ENCODE results near the gene XPR1. TPM values are rescaled to one million over a fixed set of nuclear protein-coding genes. Genes with fewer than 3 reads are reported as not detected.
A peak's percentile ranks its signal among the peaks of the same experiment; 100 is the strongest.

The XPR1 gene
- total RNA-seq (ENCODE audit: insufficient read depth, low replicate concordance), result 11.6 TPM

DNA sequence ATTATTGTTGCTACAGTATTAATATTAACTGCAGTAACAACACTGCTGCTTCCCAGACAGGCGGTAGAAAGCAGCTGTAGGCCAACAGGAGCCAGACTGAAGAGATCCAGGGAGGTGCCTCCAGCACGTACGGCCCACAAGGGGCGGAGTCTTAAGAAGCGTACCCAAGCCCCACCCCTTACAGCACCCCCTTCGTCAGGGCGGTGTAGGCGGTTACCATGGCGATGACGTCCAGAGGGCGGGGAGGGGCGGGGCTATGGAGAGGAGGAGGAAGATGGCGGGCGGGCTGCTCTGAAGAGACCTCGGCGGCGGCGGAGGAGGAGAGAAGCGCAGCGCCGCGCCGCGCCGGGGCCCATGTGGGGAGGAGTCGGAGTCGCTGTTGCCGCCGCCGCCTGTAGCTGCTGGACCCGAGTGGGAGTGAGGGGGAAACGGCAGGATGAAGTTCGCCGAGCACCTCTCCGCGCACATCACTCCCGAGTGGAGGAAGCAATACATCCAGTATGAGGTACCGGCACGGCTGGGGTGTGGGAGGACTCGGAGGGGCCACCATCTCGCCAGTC, at the start of gene XPR1:
XPR1 (plus strand) TSS at position 257 of the 560 bp plus-strand sequence; CDS start at position 437, 180 bp downstream.
- peak; percentile 99 for DNase-seq (ENCODE audit: low spot score)

- DNase-seq (ENCODE audit: low spot score), result no peak
Observed at GRCh38 chr1:180584869-180585268, 47.0 kb upstream of the XPR1 start.

GRCh38 chr1:180585994-180586359, 45.8 kb upstream of the XPR1 start:
- no peak for DNase-seq (ENCODE audit: low spot score)

DNA sequence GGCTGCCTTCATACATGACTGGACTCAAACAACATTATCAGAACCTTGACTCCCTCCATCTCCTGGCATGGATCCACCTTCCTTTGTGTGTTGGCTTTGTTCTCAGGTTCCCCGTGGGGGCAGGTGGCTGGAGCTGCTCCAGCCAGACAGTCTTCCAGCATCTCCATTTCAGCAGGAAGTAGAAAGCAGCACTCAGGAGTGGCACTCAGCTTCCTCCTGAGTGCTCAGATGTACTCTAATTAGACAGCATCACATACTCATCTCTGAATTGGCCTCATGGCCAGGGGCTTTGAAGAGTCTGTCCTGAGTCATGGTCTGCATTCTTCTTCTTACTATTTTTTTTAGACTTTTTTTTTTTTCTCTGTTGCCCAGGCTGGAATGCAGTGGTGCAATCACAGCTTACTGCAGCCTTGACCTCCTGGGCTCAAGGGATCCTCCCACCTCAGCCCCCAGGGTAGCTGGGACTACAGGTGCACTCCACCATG, 45.1 kb upstream of the XPR1 start:
- DNase-seq (ENCODE audit: low spot score), result no peak

- no peak for DNase-seq (ENCODE audit: low spot score)
Observed at GRCh38 chr1:180588121-180588520, 43.7 kb upstream of the XPR1 start.

DNA sequence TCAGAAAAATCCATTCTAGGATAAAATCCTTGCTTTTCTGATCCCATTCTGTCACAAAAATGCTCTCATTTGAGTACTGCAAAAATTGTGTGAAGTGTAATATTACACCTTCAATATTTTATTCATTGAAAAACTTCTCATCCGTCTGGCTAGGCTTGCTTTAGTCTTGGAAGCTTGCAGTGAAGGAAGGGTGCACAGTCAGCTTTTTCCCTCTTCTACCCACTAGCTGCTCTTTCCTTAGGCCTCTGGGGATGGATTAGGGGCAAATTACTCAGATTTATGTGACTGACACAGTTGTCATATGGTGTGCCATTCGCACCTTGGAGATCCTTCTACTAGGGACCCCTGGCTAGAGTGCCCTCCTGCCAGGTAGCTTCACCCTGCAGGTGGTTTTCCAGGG, 40.9 kb upstream of the XPR1 start:
- DNase-seq (ENCODE audit: low spot score), result no peak

DNA sequence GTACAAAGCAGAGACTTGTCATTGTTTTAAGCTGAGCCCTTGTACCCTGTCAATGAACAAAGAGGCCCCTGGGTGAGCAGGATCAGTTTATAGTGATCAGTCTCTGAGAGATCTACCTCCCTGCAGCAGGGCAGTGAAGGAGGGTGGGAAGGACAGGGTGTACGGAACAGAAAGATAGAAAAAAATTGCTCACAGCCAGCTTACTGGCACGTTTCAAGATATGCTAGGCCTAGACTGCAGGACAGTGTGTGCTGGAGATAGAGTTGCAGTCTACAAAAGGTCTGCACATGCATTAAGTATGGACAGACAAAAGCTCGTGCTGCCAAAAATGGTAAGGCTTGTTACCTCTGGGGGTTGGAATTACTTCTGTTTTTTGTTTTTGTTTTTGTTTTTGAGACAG, 38.4 kb upstream of the XPR1 start:
- DNase-seq (ENCODE audit: low spot score), result no peak

DNA sequence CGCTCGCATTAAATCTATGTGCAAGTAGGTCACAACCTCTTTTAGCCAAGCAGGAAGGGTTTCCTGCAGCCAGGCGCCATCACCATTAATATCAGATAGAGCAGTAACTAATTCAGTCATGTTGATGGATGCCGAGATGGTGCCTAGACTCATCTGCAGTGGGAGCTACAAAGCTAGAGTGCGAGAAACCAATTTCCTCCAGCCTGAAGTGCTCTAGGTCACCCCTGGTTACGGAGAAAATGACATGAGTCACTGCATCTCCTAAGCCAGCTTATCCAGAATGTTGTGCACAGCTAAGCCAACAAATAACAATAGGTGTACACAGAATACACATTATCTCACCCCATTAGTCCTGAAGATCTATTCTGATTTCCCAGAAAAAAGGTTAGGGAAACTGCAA, 37.1 kb upstream of the XPR1 start:
- no peak for DNase-seq (ENCODE audit: low spot score)

- DNase-seq (ENCODE audit: low spot score), result no peak
Observed at GRCh38 chr1:180595966-180596365, 35.9 kb upstream of the XPR1 start.

DNA sequence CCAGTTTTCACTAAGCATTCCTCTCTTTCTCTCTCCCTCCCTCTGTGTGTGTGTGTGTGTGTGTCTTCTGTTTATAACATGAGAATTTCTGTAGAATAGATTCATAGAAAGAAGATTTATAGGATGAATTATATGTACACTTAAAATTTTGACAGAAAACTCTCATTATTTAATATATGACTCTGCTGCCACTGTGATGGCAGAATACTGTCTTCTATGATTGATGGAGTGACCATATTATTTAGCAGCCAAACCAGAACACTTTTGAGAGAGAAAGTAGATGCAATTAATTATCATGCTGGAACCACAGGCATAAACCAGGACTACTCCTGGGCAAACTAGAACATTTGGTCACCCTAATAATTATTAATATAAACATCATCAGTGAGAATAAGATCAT, 34.3 kb upstream of the XPR1 start:
- no peak for DNase-seq (ENCODE audit: low spot score)

- DNase-seq (ENCODE audit: low spot score), result no peak
Observed at GRCh38 chr1:180598333-180598974, 33.4 kb upstream of the XPR1 start.

GRCh38 chr1:180600343-180600742, 31.5 kb upstream of the XPR1 start:
- DNase-seq (ENCODE audit: low spot score), result no peak

- DNase-seq (ENCODE audit: low spot score), result no peak
Observed at GRCh38 chr1:180601512-180601911, 30.3 kb upstream of the XPR1 start.

GRCh38 chr1:180603223-180603849, 28.5 kb upstream of the XPR1 start:
- no peak for DNase-seq (ENCODE audit: low spot score)

- no peak for DNase-seq (ENCODE audit: low spot score)
Observed at GRCh38 chr1:180603850-180604226, 28.0 kb upstream of the XPR1 start.

DNA sequence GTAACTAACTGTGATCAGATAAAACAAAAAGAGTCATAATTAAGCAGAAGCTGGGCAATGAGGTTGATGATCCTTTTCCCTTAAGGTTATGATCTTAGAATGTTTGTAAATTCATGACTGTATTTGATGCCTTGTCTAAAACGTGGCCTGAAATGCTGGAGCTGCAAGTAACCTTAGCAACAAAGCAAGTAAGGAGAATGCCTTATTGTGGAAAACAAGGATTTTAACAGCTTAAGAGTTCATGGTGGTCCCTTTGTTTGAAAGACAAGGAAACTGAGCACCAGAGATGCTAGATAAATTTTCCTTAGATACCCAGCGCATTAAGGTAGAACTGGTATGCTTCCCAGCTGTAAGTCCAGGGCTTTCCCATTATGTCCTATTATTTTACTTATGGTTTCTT, 25.7 kb upstream of the XPR1 start:
- DNase-seq (ENCODE audit: low spot score), result no peak

GRCh38 chr1:180609643-180610555, 21.9 kb upstream of the XPR1 start:
- no peak for DNase-seq (ENCODE audit: low spot score)

- no peak for DNase-seq (ENCODE audit: low spot score)
Observed at GRCh38 chr1:180610556-180611015, 21.2 kb upstream of the XPR1 start.

DNA sequence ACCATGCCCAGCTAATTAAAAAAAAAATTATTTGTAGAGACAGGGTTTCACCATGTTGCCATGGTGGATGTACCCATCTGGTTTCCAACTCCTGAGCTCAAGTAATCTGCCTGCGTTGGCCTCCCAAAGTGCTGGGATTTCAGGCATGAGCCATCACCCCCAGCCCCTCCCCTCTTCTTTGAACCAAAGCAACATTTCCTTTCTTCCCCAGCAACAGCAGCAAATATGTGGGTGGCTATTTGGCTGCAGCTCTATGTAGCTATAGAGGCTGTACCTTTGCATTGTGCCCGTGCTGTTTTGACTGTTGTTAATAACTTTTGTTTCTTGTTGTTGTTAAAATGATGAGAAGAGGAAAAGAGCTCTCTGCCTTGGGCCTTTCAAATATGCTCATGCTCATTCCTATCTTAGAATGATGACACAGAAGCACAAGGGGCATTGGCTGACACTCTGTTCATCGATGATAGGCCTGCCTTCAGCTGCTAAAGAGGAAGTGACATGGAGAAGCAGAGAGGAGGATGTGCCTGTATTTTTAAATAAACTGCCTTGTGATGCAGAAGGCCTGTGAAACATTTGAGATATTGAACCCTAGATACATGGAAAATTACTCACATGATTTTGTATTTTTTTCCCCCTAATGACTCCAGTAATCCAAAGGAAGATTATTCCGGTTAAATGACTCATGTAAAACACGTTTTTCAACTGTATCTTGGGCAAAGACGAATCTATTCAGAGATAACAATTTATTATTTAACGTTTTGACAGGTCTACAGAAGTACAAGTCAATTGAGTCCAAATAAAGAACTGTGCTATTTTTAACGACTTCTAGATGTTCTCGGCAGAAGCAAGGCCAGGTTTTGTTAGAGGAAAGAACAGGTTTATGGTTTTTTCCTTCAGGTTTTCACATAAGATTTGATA, 20.5 kb upstream of the XPR1 start:
- DNase-seq (ENCODE audit: low spot score), result peak; percentile 44

GRCh38 chr1:180612632-180613031, 19.2 kb upstream of the XPR1 start:
- DNase-seq (ENCODE audit: low spot score), result no peak

GRCh38 chr1:180614730-180615129, 17.1 kb upstream of the XPR1 start:
- no peak for DNase-seq (ENCODE audit: low spot score)
